Nephron (organoid): Measurements from ENCODE around the gene ULK1.
A peak's percentile ranks its signal among the peaks of the same experiment; 100 is the strongest.

Experiments
- H3K27ac Mint-ChIP-seq, 3 experiments: 2 replicates each; pipeline ENCODE4 v1.8.0; 2020; ENCODE audit warnings: mixed read lengths in 3 of 3, mild to moderate bottlenecking in 2 of 3, moderate library complexity in 1 of 3
- H3K27me3 Mint-ChIP-seq: 2 replicates; pipeline ENCODE4 v1.8.0; 2021; ENCODE audit warnings: low read depth, mild to moderate bottlenecking, moderate library complexity, mixed read lengths
- H3K36me3 Mint-ChIP-seq: 2 replicates; pipeline ENCODE4 v1.8.0; 2020; ENCODE audit warnings: low read depth, mixed read lengths
- H3K4me1 Mint-ChIP-seq: 2 replicates; pipeline ENCODE4 v1.8.0; 2020; ENCODE audit warnings: mixed read lengths
- H3K4me3 Mint-ChIP-seq, 3 experiments: 2 replicates each; pipeline ENCODE4 v1.8.0; 2020; ENCODE audit warnings: mild to moderate bottlenecking in 3 of 3, mixed read lengths in 3 of 3, moderate library complexity in 2 of 3
- H3K9me3 Mint-ChIP-seq: 2 replicates; pipeline ENCODE4 v1.8.0; 2020; ENCODE audit warnings: mixed read lengths
- TF ChIP-seq, protein P1 (sequence below), 3 experiments: fragments of 200-600 bp; sonication (generic); IDR thresholded peaks; one replicate each; pipeline ENCODE4 v1.5.0; 2021; ENCODE audit warnings: antibody characterized with exemption in 3 of 3; ENCODE audit not compliant: unreplicated experiment in 3 of 3

Gene ULK1

DNA sequence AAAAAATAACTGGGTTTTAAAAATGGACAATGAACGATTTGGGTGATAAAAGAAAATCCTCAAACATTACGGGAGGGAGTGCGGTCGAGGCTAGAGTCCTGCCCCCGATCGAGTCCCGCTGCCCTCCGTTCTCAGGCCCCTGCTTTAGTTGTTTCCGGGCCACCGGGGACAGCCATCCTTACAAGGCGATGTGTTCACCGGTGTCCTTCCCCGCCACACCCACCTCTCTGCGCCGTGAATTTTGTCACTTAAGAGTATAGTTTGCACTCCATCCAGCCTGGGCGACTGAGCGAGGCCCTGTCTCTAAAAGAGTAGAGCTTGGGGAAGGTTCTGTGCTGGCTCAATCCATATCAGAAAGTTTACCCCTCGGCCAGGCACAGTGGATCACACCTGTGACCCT is 2.9 kb downstream of the ULK1 start:
- H3K4me1 Mint-ChIP-seq = no peaks in the 10 kb centered on the region
- H3K36me3 Mint-ChIP-seq = peaks cover 8% of the 10 kb centered on the region
- H3K27ac Mint-ChIP-seq = peak overlapping the region in 1 of 3 experiments; percentile 65

DNA sequence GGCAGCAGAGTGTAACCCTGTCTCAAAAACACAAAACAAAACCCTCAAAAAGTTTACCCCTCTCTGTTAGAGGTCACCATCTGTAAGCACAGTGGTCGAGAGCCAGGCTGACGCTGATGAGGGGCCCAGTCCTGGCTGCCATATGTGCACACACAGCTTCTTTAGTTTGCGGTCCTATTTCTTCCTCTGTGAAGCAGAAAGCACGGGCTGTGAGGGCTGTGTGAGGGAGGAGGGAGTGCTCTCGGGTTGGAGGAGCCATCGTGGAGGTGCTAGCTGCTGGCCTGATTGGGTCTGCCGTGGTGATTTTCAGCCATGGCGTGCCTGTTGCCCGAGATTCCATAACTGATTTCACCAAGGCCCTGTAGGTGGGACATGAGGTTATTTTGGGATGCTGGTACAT is 3.5 kb downstream of the ULK1 start:
- peak overlapping the region; percentile 57 to 84 (median 72) for H3K4me3 Mint-ChIP-seq
- H3K27ac Mint-ChIP-seq = peak overlapping the region in 1 of 3 experiments; percentile 38
- H3K36me3 Mint-ChIP-seq = peaks cover 8% of the 10 kb centered on the region
- no peaks in the 10 kb centered on the region for H3K27me3 Mint-ChIP-seq
- no peaks in the 10 kb centered on the region for H3K4me1 Mint-ChIP-seq
- no peaks in the 10 kb centered on the region for H3K9me3 Mint-ChIP-seq
- TF ChIP-seq, protein P1, sequence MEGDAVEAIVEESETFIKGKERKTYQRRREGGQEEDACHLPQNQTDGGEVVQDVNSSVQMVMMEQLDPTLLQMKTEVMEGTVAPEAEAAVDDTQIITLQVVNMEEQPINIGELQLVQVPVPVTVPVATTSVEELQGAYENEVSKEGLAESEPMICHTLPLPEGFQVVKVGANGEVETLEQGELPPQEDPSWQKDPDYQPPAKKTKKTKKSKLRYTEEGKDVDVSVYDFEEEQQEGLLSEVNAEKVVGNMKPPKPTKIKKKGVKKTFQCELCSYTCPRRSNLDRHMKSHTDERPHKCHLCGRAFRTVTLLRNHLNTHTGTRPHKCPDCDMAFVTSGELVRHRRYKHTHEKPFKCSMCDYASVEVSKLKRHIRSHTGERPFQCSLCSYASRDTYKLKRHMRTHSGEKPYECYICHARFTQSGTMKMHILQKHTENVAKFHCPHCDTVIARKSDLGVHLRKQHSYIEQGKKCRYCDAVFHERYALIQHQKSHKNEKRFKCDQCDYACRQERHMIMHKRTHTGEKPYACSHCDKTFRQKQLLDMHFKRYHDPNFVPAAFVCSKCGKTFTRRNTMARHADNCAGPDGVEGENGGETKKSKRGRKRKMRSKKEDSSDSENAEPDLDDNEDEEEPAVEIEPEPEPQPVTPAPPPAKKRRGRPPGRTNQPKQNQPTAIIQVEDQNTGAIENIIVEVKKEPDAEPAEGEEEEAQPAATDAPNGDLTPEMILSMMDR (IDR thresholded peaks at IDR 0.05; ENCODE audit: unreplicated experiment in 3 of 3) = no peak

More for the DNA sequence above, 2.9 kb downstream of the ULK1 start:
- TF ChIP-seq, protein P1 (IDR thresholded peaks at IDR 0.05; ENCODE audit: unreplicated experiment in 3 of 3) = no peak
- peak overlapping the region; percentile 72 to 84 (median 80) for H3K4me3 Mint-ChIP-seq
- H3K27me3 Mint-ChIP-seq = no peaks in the 10 kb centered on the region
- no peaks in the 10 kb centered on the region for H3K9me3 Mint-ChIP-seq

DNA sequence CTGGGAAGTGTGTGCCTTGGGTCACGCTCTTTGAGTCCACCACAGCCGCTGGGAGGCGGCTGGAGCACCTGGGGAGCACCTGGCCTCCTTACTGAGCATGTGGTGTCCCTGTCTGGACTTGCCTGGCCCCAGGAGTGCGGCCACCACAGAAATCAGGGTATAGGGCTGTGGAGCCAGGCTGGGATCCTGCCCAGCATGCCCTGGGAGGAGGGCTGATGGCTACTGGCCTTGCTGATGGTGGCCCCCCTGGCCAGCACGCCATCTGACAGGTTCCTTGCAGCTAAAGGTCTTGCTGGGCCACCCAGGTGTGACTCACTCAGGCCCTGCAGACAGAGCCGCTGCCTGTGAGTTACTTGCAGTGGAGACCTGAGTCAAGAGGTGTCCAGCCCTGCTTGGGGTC is 6.0 kb downstream of the ULK1 start:
- H3K36me3 Mint-ChIP-seq = peaks cover 8% of the 10 kb centered on the region
- H3K4me1 Mint-ChIP-seq = no peaks in the 10 kb centered on the region
- H3K27ac Mint-ChIP-seq = no peak overlapping the region
- H3K4me3 Mint-ChIP-seq = no peak overlapping the region
- TF ChIP-seq, protein P1 (IDR thresholded peaks at IDR 0.05; ENCODE audit: unreplicated experiment in 3 of 3) = no peak
- no peaks in the 10 kb centered on the region for H3K9me3 Mint-ChIP-seq
- no peaks in the 10 kb centered on the region for H3K27me3 Mint-ChIP-seq

DNA sequence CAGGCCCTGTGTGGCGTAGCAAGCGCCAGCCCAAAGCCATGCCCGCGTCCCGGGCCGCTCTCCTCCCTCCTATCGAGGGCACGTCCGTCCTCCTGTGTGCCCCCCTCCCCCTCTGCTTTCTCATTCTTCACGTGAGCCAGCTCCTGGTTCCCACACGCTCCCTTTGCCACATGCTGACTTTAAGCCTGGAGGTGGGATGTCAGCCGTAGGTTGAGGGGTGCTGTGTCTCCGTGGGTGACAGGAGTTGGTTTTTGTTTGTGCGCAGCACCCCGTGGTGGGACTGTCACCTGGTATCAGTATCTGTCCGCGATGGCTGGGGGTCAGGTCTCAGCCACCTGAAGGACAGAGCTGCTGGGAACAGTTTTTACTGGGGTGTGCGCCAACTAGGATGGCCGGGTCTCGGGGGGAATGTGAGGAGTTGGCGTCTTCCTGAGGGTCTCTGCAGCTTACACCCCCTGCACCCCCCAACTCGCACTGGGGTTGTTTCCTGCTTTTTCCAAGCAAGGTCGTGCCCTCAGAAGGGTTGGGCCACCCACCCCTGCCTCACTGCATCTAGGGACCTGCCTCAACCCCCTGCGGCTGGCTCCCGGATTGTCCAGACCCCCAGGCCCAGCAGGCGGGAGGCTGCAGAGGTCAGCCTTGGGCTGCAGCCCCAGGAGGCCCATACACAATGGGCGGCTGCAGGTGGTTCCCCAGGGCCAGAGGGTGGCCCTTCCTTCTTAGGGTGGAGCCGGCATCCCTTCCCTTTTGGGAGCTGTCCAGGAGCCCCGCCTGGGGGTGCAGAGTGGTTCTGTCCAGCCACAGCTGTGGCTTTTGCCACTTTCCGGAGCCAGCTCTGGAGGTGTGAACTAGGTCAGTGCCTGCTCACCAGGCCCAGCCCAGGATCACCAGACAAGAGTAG is 7.3 kb downstream of the ULK1 start:
- no peak overlapping the region for H3K4me3 Mint-ChIP-seq
- no peak overlapping the region for H3K27ac Mint-ChIP-seq
- H3K36me3 Mint-ChIP-seq = peaks cover 8% of the 10 kb centered on the region
- TF ChIP-seq, protein P1 (IDR thresholded peaks at IDR 0.05; ENCODE audit: unreplicated experiment in 3 of 3) = no peak
- H3K9me3 Mint-ChIP-seq = no peaks in the 10 kb centered on the region
- H3K27me3 Mint-ChIP-seq = no peaks in the 10 kb centered on the region
- no peaks in the 10 kb centered on the region for H3K4me1 Mint-ChIP-seq

DNA sequence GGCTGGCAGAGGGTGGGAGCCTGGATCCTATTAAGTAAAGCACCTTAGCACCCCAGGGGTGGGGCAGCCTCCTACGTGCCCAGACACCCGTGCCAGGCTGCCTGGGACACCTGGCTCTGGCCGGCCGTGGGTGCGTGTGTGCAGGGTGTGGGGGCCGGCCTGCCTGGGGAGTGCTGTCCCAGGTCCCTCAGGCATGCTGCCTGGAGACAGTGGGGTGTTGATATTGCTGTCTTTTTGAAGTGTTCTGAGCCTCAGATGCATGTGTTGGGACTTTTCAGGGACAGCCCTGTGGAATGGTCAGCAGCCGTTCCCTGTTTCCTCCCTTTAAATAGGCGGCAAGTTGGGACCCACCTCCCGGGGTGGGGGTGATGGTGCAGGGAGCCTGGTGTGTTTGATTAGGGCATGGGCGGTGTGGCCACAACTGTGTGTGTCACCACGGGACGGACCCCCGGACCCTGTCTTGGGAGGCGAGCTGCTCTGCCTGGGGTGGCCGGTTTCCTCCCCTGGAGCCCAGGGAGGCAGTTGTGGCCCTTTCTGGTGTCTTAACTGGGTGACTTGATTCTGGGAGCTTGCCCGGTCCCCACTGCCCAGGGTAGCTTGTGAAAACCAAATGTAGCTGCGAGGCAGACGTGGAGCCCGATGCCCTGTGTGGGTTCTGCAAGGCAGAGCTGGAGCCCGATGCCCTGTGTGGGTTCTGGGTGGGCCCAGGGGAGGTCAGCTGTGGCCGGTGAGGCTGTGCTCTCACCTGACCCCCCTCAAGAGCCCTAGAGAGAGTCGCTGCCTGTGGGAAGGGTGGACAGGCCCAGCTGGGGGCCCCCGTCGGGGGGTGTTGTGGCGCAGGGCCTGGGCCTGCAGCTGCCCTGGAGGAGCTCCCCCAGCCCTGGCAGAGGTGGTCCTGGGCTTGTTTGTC is 8.2 kb downstream of the ULK1 start:
- Mint-ChIP-seq H3K27ac (no peak overlapping the region), H3K4me1 (no peaks in the 10 kb centered on the region), H3K4me3 (no peak overlapping the region), H3K9me3 (no peaks in the 10 kb centered on the region), H3K36me3 (peaks cover 4% of the 10 kb centered on the region), H3K27me3 (no peaks in the 10 kb centered on the region)
- TF ChIP-seq, protein P1 (IDR thresholded peaks at IDR 0.05; ENCODE audit: unreplicated experiment in 3 of 3) = no peak
